H54 (cell line): ENCODE results near the gene ADORA2A.

Experiments used
- DNase-seq: peaks from one replicate; pipeline ENCODE4 v3.0.0; 2011; ENCODE audit warnings: low spot score, mixed read lengths; ENCODE audit not compliant: insufficient read length
- FAIRE-seq: peaks from 3 replicates; lab custom pipeline; 2011; peaks lifted over from hg19 to GRCh38; lab: Jason Lieb, UNC
- POLR2A ChIP-seq: IDR thresholded peaks from 2 replicates; pipeline ENCODE4 v1.6.1; 2011; ENCODE audit warnings: low read depth, mild to moderate bottlenecking, low read length

The ADORA2A gene

DNA sequence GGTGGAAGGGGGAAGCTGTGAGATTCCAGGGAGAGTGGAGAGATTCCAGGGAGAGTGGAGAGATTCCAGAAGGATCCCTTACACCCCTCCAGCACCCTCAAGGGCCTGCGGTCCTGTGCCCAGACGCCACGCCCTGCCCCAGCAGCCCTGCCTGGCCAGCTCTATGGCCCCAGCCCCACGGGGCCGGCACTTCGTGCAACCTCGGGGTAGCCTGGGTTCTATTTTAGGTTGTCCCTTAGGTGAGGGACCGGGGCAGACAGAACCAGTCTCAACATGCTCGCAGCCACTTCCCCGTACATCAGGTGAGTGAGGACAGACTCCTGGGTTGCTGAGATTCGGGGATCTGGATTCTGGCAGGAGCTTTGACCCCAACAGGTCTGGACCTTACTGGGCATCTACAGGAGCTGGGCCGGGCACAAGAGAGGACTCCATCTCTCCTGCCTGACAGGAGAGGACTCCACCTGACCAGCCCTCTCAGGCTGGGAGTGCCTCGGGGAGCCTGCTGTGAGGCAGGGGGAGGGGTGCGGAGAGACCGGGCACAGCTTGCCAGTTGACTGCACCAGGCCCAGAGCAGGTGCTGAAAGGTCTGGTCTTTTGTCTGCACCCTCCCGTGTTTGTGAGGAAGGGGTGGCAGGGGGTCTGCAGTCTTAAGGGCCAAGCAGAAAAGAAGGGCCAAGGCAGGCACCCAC lies 8.5 kb upstream of the ADORA2A start:
- no peak for TF ChIP-seq POLR2A
- DNase-seq (no peak), FAIRE-seq (no peak)

DNA sequence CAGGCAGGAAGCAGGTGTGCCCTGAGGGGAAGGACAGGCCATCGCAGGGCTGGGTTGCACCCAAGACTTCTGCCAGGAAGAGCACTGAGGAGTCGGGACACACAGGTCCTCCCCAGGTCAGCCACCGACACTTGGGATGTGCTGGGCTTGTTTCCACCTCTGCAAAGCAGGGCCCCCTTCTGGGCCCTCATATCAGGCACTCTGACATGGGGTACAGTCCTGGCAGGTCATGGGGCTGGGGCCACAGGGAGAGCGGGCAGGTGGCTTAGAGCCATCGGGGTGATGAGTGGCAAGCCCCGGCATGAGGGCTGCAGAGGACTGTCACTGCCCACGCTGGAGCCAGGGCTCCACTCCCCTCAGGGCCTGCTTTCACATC lies 7.9 kb upstream of the ADORA2A start:
- no peak for FAIRE-seq
- no peak for TF ChIP-seq POLR2A
- DNase-seq, result no peak

DNA sequence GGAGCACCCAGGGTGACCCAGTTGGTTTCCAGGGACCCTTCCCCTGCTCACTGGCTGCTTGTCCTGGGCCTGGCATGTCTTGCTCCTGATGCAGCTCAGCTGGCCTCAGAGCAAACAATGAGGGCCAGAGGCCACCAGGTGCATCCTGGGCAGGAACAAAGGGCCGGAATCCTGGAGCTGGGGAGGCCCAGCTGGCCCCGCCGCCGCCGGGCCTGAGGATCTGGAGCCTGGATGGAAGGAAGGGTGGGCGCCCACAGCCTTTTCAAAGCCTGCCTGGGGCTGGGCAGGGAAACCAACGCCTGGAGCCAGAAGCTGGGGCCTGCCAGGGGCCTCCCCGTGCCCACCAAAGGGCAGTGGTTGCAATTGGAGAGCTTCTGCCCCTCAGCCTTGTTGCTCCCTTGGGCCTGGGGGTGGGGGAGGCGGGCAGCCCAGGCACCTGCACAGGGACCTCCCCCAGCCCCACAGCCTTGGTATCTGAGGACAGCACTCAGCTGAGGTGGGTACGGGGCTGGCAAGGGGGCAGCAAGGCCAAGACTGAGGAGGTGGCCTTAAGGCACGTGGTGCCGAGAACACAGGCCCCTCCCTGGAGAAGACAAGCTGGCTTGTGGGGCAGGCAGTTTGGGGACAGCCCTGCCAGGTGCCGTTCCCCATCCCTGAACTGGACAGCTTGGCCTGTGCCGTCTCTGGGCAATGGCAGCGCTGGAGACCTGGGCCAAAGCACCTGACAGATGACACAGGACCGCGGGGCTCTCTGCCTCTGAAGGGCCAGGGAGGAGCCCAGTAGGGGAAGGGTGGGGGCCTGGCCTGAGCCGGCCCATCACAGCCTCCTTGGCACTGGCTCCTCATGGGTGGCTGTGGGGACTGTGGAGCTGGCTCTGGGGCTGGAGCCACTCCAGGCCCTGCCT lies 7.1 kb upstream of the ADORA2A start:
- DNase-seq (no peak), FAIRE-seq (no peak)
- no peak for TF ChIP-seq POLR2A

GRCh38 chr22:24420977-24421343 lies 6.4 kb upstream of the ADORA2A start:
- TF ChIP-seq POLR2A, result no peak
- no peak for DNase-seq
- FAIRE-seq, result no peak

DNA sequence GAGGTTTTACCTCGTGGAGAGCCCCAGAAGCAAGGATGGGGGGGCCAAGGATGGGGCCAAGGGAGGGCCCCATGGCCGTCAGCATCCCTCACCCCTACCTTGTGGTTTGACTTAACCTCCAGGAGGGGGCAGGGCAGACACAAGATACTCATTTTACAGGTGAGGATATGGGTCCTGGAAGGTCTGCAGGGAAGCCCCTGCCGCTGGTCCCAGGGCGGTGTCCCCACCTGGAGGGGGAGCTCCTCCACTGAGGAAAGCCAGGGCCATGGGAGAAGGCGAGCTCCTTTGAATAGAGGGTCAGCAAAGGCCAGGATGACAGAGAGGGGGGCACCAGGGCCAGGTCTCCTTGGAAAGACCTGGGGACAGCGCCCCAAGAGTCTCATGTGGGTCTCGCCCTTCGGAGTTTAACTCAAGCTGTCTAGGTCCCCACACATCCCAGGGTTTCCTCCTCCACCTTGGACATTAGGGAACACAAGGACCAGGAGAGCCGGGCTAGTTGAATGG lies 5.9 kb upstream of the ADORA2A start:
- DNase-seq (no peak), FAIRE-seq (no peak)
- no peak for TF ChIP-seq POLR2A

DNA sequence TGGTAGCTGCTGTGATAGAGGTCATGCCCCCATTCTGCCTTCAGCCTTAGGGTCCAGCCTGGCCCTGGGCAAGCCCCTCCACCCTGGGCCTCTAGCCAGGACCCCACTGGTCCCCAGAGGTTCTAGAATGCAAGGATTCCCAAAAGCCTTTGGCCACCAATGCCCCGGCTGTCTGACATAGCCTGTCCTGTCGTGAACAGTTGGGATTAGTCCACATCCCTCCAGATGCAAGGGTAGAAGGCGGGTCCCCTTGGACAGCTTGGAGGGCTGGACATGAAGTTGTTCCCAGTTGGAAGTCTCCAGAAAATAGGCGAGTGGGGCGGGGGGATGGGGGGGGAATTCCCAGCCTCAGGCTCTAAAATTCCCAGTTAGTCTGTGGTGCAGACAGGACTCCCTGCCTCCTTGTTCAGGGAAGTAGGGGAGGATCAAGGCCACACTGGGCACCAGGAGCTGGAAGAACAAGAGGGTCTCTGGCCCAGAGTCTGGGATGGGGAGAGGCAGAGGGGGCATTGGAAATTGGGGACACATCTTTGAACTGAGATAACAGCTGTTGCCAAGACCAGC lies 5.2 kb upstream of the ADORA2A start:
- no peak for TF ChIP-seq POLR2A
- DNase-seq, result no peak
- FAIRE-seq, result no peak

DNA sequence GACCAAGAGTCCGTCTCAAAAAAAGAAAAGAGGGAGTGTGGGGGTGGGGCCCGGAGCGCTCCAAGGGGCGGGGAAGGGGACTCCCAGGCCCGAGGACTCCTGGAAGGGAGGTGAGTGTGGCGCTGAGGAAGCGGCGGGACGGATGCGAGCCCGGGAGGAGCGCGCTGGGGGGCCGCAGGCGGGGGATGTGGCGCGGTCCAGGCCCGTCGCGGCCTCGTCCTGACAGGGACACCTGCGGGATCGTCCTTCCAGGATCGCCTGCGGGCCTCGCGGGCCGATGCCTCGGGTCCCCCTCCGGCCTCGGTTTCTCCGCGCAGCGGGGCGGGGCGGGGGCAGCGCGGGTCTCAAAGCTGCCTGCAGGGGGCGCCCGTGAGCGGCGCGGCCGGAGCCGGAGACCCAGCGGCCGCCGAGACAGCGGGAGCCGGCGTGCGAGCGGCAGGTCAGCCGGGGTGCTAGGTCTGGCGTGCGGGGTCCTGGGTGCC lies 3.8 kb upstream of the ADORA2A start:
- no peak for FAIRE-seq
- peak; percentile 65 for DNase-seq

GRCh38 chr22:24424001-24424900 lies 3.1 kb upstream of the ADORA2A start:
- FAIRE-seq (no peak), DNase-seq (no peak)
- no peak for TF ChIP-seq POLR2A

More for the DNA sequence above, 3.8 kb upstream of the ADORA2A start:
- TF ChIP-seq POLR2A, result no peak

- no peak for FAIRE-seq
- DNase-seq, result no peak
Observed at GRCh38 chr22:24424901-24425775, 2.3 kb upstream of the ADORA2A start.

GRCh38 chr22:24426436-24426835 lies 963 bp upstream of the ADORA2A start:
- DNase-seq (no peak), FAIRE-seq (no peak)
- TF ChIP-seq POLR2A, result no peak

More at GRCh38 chr22:24424901-24425775, 2.3 kb upstream of the ADORA2A start:
- no peak for TF ChIP-seq POLR2A

DNA sequence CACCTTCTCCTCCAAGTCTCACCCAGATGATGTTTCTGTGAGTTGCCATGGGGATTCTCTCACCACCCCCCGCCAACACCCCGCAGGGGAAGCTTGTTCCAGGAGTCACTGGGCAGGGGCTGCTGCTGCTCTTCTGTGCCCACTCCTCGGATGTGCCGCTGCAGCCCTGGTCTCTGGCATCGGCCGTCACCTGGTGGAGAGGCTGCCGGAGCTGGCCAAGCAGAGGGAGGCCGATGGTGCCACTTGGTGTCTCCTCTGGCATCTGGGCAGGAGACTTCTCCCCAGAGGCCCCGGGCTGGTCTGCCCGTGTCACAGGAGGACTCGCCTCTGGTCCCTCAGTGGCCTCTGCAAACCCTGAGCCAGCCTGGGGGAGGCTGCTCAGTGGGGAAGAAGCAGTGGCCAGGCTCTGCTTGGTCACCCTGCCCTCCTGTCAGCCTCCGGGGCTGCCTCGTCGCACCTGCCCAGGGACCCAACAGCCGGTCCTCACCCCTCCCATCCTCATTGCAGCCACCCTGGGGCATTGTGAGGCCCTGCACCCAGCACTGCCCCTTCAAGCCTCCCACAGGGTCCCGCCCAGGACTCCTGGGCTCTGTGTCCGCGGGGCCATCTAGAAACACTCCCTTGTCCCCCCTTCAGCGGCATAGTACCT lies 424 bp upstream of the ADORA2A start:
- no peak for FAIRE-seq
- no peak for TF ChIP-seq POLR2A
- DNase-seq, result no peak
